ENCODE measurements around the gene PRDM2. TPM values are rescaled to one million over a fixed set of nuclear protein-coding genes. Genes with fewer than 3 reads are reported as not detected.

Gene PRDM2
- total and polyA plus RNA-seq, 5 donors from 2014 or later, result 16.8 to 221 (median 19.7) TPM

DNA sequence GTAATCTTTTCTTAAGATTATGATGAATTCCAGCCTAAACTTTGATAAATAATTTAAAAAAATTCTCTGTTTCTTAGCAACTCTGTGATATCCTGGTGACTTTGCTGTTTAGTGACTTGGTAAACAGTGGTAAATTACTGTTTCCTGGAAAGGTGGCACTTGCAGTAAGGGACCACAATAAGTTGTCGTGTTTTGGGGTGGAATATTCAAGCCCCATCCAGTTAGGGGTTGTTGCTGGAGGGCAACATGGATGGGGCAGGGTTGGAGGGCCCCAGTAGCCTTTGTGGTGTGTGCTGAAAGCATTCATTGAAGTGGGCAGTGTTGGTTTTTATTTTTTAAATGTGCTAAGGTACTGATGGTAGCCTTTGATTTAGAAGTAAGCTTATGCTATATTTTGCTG is 30.3 kb downstream of the PRDM2 start:
- no peaks in the 10 kb centered on the region for H3K27me3 ChIP-seq (ENCODE audit: control insufficient read depth, insufficient read depth, low read length)
- Mint-ChIP-seq H3K36me3 (peaks cover under 1% of the 10 kb centered on the region), H3K9me3 (no peaks in the 10 kb centered on the region), H3K27me3 (no peaks in the 10 kb centered on the region), H3K4me3 (peak overlapping the region; percentile 86 to 87 (median 86)), H3K4me1 (peaks cover 64 to 93% (median 80%) of the 10 kb centered on the region in 4 donors), H3K27ac (peak overlapping the region; percentile 99 to 100 (median 99))
- DNase-seq (peak in 1 of 3 donors; percentile 50), ATAC-seq (ENCODE audit: low read depth in 2 of 2) (no peak)
- H3K9me3 ChIP-seq (ENCODE audit: control insufficient read depth in 2 of 2, low read length in 2 of 2), result no peaks in the 10 kb centered on the region
- peak overlapping the region; percentile 84 for H3K4me3 ChIP-seq (ENCODE audit: low read depth, low read length)
- peak overlapping the region; percentile 95 for H3K27ac ChIP-seq (ENCODE audit: insufficient read depth, low read length, poor library complexity, severe bottlenecking)
- no peaks in the 10 kb centered on the region for H3K36me3 ChIP-seq (ENCODE audit: control insufficient read depth, insufficient read depth, low read length)
- H3K4me1 ChIP-seq (ENCODE audit: control insufficient read depth, insufficient read depth, low read length, poor library complexity, severe bottlenecking), result peaks cover 59% of the 10 kb centered on the region

GRCh38 chr1:13730751-13731482 is 30.9 kb downstream of the PRDM2 start:
- H3K4me3 Mint-ChIP-seq, result peak overlapping the region; percentile 86 to 87 (median 86)
- DNase-seq (peak; percentile 80 to 97 (median 91)), ATAC-seq (ENCODE audit: low read depth in 2 of 2) (peak; percentile 97 to 98)
- no peaks in the 10 kb centered on the region for H3K9me3 Mint-ChIP-seq
- no peaks in the 10 kb centered on the region for H3K27me3 Mint-ChIP-seq
- Histone ChIP-seq H3K4me1 (ENCODE audit: control insufficient read depth, insufficient read depth, low read length, poor library complexity, severe bottlenecking) (peaks cover 54% of the 10 kb centered on the region), H3K27me3 (ENCODE audit: control insufficient read depth, insufficient read depth, low read length) (no peaks in the 10 kb centered on the region), H3K27ac (ENCODE audit: insufficient read depth, low read length, poor library complexity, severe bottlenecking) (peak overlapping the region; percentile 95), H3K9me3 (ENCODE audit: control insufficient read depth in 2 of 2, low read length in 2 of 2) (no peaks in the 10 kb centered on the region), H3K36me3 (ENCODE audit: control insufficient read depth, insufficient read depth, low read length) (peaks cover 3% of the 10 kb centered on the region), H3K4me3 (ENCODE audit: low read depth, low read length) (peak overlapping the region; percentile 84)
- peaks cover 6% of the 10 kb centered on the region for H3K36me3 Mint-ChIP-seq
- H3K27ac Mint-ChIP-seq, result peak overlapping the region; percentile 99 to 100 (median 99)
- H3K4me1 Mint-ChIP-seq, result peaks cover 66 to 93% (median 76%) of the 10 kb centered on the region in 4 donors

- H3K4me1 Mint-ChIP-seq, result peaks cover 61 to 87% (median 72%) of the 10 kb centered on the region in 4 donors
- no peaks in the 10 kb centered on the region for H3K9me3 Mint-ChIP-seq
- no peaks in the 10 kb centered on the region for H3K27me3 Mint-ChIP-seq
- DNase-seq (peak in 1 of 3 donors; percentile 10), ATAC-seq (ENCODE audit: low read depth in 2 of 2) (no peak)
- Histone ChIP-seq H3K27me3 (ENCODE audit: control insufficient read depth, insufficient read depth, low read length) (no peaks in the 10 kb centered on the region), H3K9me3 (ENCODE audit: control insufficient read depth in 2 of 2, low read length in 2 of 2) (no peaks in the 10 kb centered on the region), H3K4me1 (ENCODE audit: control insufficient read depth, insufficient read depth, low read length, poor library complexity, severe bottlenecking) (peaks cover 49% of the 10 kb centered on the region), H3K36me3 (ENCODE audit: control insufficient read depth, insufficient read depth, low read length) (peaks cover 5% of the 10 kb centered on the region), H3K27ac (ENCODE audit: insufficient read depth, low read length, poor library complexity, severe bottlenecking) (peak overlapping the region; percentile 95), H3K4me3 (ENCODE audit: low read depth, low read length) (peak overlapping the region; percentile 84)
- H3K36me3 Mint-ChIP-seq, result peaks cover 6% of the 10 kb centered on the region
- H3K27ac Mint-ChIP-seq, result peak overlapping the region; percentile 99 to 100 (median 99)
- H3K4me3 Mint-ChIP-seq, result peak overlapping the region; percentile 30 to 87 (median 86)
Measured at GRCh38 chr1:13731897-13732296, 31.9 kb downstream of the PRDM2 start.

GRCh38 chr1:13732971-13733667 is 33.1 kb downstream of the PRDM2 start:
- Mint-ChIP-seq H3K27ac (peak overlapping the region; percentile 96 to 100 (median 99)), H3K4me3 (peak overlapping the region; percentile 43 to 87 (median 76)), H3K9me3 (no peaks in the 10 kb centered on the region), H3K36me3 (peaks cover 10% of the 10 kb centered on the region), H3K4me1 (peaks cover 56 to 83% (median 69%) of the 10 kb centered on the region in 4 donors), H3K27me3 (no peaks in the 10 kb centered on the region)
- Histone ChIP-seq H3K27ac (ENCODE audit: insufficient read depth, low read length, poor library complexity, severe bottlenecking) (peak overlapping the region; percentile 95), H3K4me3 (ENCODE audit: low read depth, low read length) (peak overlapping the region; percentile 84), H3K27me3 (ENCODE audit: control insufficient read depth, insufficient read depth, low read length) (no peaks in the 10 kb centered on the region), H3K9me3 (ENCODE audit: control insufficient read depth in 2 of 2, low read length in 2 of 2) (no peaks in the 10 kb centered on the region), H3K36me3 (ENCODE audit: control insufficient read depth, insufficient read depth, low read length) (peaks cover 5% of the 10 kb centered on the region), H3K4me1 (ENCODE audit: control insufficient read depth, insufficient read depth, low read length, poor library complexity, severe bottlenecking) (peaks cover 49% of the 10 kb centered on the region)
- ATAC-seq (ENCODE audit: low read depth in 2 of 2) (no peak), DNase-seq (peak; percentile 39 to 76 (median 52))

- Histone ChIP-seq H3K27me3 (ENCODE audit: control insufficient read depth, insufficient read depth, low read length) (no peaks in the 10 kb centered on the region), H3K9me3 (ENCODE audit: control insufficient read depth in 2 of 2, low read length in 2 of 2) (no peaks in the 10 kb centered on the region), H3K4me3 (ENCODE audit: low read depth, low read length) (peak overlapping the region; percentile 84), H3K36me3 (ENCODE audit: control insufficient read depth, insufficient read depth, low read length) (peaks cover 5% of the 10 kb centered on the region), H3K27ac (ENCODE audit: insufficient read depth, low read length, poor library complexity, severe bottlenecking) (peak overlapping the region; percentile 95), H3K4me1 (ENCODE audit: control insufficient read depth, insufficient read depth, low read length, poor library complexity, severe bottlenecking) (peaks cover 49% of the 10 kb centered on the region)
- H3K36me3 Mint-ChIP-seq, result peaks cover 10% of the 10 kb centered on the region
- DNase-seq (no peak), ATAC-seq (ENCODE audit: low read depth in 2 of 2) (no peak)
- no peaks in the 10 kb centered on the region for H3K9me3 Mint-ChIP-seq
- H3K4me3 Mint-ChIP-seq, result peak overlapping the region in 3 of 4 donors; percentile 2 to 78 (median 74)
- peaks cover 56 to 78% (median 64%) of the 10 kb centered on the region in 4 donors for H3K4me1 Mint-ChIP-seq
- no peaks in the 10 kb centered on the region for H3K27me3 Mint-ChIP-seq
- peak overlapping the region; percentile 96 to 100 (median 99) for H3K27ac Mint-ChIP-seq
Measured at GRCh38 chr1:13733711-13734110, 33.7 kb downstream of the PRDM2 start.

DNA sequence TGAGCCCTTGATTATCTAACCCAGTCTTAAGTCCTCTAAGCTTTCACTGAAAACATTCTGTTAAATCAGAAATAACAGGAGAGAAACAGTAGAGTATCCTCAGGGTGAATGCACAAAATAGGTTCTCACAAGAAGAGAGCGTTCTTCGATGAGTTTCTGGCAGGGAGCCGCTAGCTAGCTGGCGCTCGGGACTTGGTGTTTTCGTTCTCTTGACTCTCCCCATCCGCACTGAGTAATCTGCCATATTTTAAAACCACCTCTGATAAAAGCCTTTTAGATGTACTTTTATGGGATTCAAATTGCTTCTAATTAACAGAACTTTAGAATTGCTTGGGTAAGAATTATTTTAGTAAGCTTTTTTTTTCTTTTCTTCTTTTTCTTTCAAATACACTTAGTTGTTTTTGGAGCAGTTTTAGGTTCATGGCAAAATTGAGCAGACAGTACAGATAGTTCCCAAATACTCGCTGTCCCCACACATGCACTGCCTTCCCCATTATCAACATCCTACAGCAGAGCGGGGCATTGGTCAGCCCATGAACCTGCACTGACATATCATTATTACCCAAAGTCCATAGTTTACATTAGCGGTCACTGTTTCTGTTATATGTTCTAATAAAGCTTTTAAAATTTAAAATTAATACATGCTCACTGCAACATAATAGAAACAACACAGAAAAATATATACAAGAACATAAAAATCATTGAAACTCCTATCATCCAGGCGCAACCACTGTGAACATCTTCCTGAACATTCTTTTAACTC is 35.4 kb downstream of the PRDM2 start:
- ATAC-seq (ENCODE audit: low read depth in 2 of 2), result no peak
- no peaks in the 10 kb centered on the region for H3K27me3 Mint-ChIP-seq

GRCh38 chr1:13737398-13737797 is 37.4 kb downstream of the PRDM2 start:
- Histone ChIP-seq H3K4me1 (ENCODE audit: control insufficient read depth, insufficient read depth, low read length, poor library complexity, severe bottlenecking) (peaks cover 22% of the 10 kb centered on the region), H3K27ac (ENCODE audit: insufficient read depth, low read length, poor library complexity, severe bottlenecking) (no peak overlapping the region), H3K36me3 (ENCODE audit: control insufficient read depth, insufficient read depth, low read length) (peaks cover 10% of the 10 kb centered on the region), H3K27me3 (ENCODE audit: control insufficient read depth, insufficient read depth, low read length) (no peaks in the 10 kb centered on the region), H3K4me3 (ENCODE audit: low read depth, low read length) (no peak overlapping the region), H3K9me3 (ENCODE audit: control insufficient read depth in 2 of 2, low read length in 2 of 2) (no peaks in the 10 kb centered on the region)
- Mint-ChIP-seq H3K4me3 (no peak overlapping the region), H3K9me3 (no peaks in the 10 kb centered on the region), H3K27ac (peak overlapping the region in 2 of 3 donors; percentile 76 to 85), H3K36me3 (peaks cover 10% of the 10 kb centered on the region), H3K4me1 (peaks cover 42 to 58% (median 44%) of the 10 kb centered on the region in 4 donors), H3K27me3 (no peaks in the 10 kb centered on the region)
- ATAC-seq (ENCODE audit: low read depth in 2 of 2), result no peak
- no peak for DNase-seq

More for the DNA sequence above, 35.4 kb downstream of the PRDM2 start:
- H3K4me3 Mint-ChIP-seq, result peak overlapping the region in 1 of 4 donors; percentile 78
- peaks cover 10% of the 10 kb centered on the region for H3K36me3 Mint-ChIP-seq
- no peak overlapping the region for H3K4me3 ChIP-seq (ENCODE audit: low read depth, low read length)
- peaks cover 40% of the 10 kb centered on the region for H3K4me1 ChIP-seq (ENCODE audit: control insufficient read depth, insufficient read depth, low read length, poor library complexity, severe bottlenecking)
- no peaks in the 10 kb centered on the region for H3K27me3 ChIP-seq (ENCODE audit: control insufficient read depth, insufficient read depth, low read length)
- H3K36me3 ChIP-seq (ENCODE audit: control insufficient read depth, insufficient read depth, low read length), result peaks cover 5% of the 10 kb centered on the region
- peak overlapping the region; percentile 95 for H3K27ac ChIP-seq (ENCODE audit: insufficient read depth, low read length, poor library complexity, severe bottlenecking)
- peaks cover 48 to 69% (median 58%) of the 10 kb centered on the region in 4 donors for H3K4me1 Mint-ChIP-seq
- peak overlapping the region; percentile 44 to 100 (median 84) for H3K27ac Mint-ChIP-seq
- no peak for DNase-seq
- H3K9me3 Mint-ChIP-seq, result no peaks in the 10 kb centered on the region
- H3K9me3 ChIP-seq (ENCODE audit: control insufficient read depth in 2 of 2, low read length in 2 of 2), result no peaks in the 10 kb centered on the region
